ENCODE measurements around the gene ZDBF2. TPM values are rescaled to one million over a fixed set of nuclear protein-coding genes. Genes with fewer than 3 reads are reported as not detected.

ZDBF2 gene
- total RNA-seq, 1 experiment from 2014 or later: 31.8 TPM

- no peak overlapping the region for H2BK5ac ChIP-seq (ENCODE audit: insufficient read length, low read length)
- no peak overlapping the region for H3K4me2 ChIP-seq (ENCODE audit: insufficient read depth, insufficient read length, low read length)
- Mint-ChIP-seq H3K27me3 (ENCODE audit: low read depth) (no peaks in the 10 kb centered on the region), H3K9me3 (no peaks in the 10 kb centered on the region), H3K4me3 (no peak overlapping the region), H3K4me1 (peaks cover 4 to 5% of the 10 kb centered on the region in 2 experiments; a peak in 3 of 4 replicates), H3K27ac (no peak overlapping the region), H3K36me3 (ENCODE audit: insufficient read depth in 1 of 3, low read depth in 3 of 3) (no peaks in the 10 kb centered on the region)
- no peaks in the 10 kb centered on the region for H3K23me2 ChIP-seq (ENCODE audit: insufficient read length, low read depth, low read length, poor library complexity, severe bottlenecking)
- H2BK120ac ChIP-seq (ENCODE audit: low read depth, low read length, poor library complexity, severe bottlenecking): no peak overlapping the region
- H3K4me1 ChIP-seq (ENCODE audit: insufficient read depth, low read length): no peaks in the 10 kb centered on the region
- H2AK5ac ChIP-seq (ENCODE audit: insufficient read length, low read length): no peak overlapping the region
- no CpG with 5 or more reads among the region's 1 CpG for WGBS (ENCODE audit: extremely low coverage, insufficient read length, low lambda C conversion rate)
- H3K23ac ChIP-seq (ENCODE audit: insufficient read length, low read depth, low read length): no peak overlapping the region
- no peak overlapping the region for H3K4ac ChIP-seq (ENCODE audit: low read depth, low read length)
- H2BK15ac ChIP-seq (ENCODE audit: low read depth, low read length): no peak overlapping the region
- no peaks in the 10 kb centered on the region for H3K79me2 ChIP-seq (ENCODE audit: insufficient read depth, low read length)
- H2BK20ac ChIP-seq (ENCODE audit: low read depth, low read length, poor library complexity, severe bottlenecking): no peak overlapping the region
- H2AFZ ChIP-seq (ENCODE audit: low read length): no peak overlapping the region
- no peak overlapping the region for H3K9ac ChIP-seq (ENCODE audit: extremely low read depth, insufficient read length, low read length)
- H3K9me3 ChIP-seq (ENCODE audit: control insufficient read depth, low read depth, low read length): no peaks in the 10 kb centered on the region
- H3K79me1 ChIP-seq (ENCODE audit: insufficient read depth, low read depth, low read length, poor library complexity, severe bottlenecking): no peaks in the 10 kb centered on the region
- no peak overlapping the region for H3K18ac ChIP-seq (ENCODE audit: insufficient read length, low read depth, low read length)
- H3K14ac ChIP-seq (ENCODE audit: insufficient read depth, low read length): no peak overlapping the region
- no peak for DNase-seq
- TF ChIP-seq CTCF (conservative IDR thresholded peaks at IDR 0.05): no peak
- no peak overlapping the region for H4K8ac ChIP-seq (replicated peaks; ENCODE audit: insufficient read length, low read depth, low read length)
- H4K20me1 ChIP-seq (ENCODE audit: control insufficient read depth, insufficient read depth, insufficient read length): no peaks in the 10 kb centered on the region
- no peak overlapping the region for H4K5ac ChIP-seq (ENCODE audit: insufficient read length, low read depth, low read length)
- H4K91ac ChIP-seq (ENCODE audit: insufficient read length, low read depth, low read length): no peak overlapping the region
- H3T11ph ChIP-seq (ENCODE audit: low read length): no peak overlapping the region
- H3K56ac ChIP-seq (ENCODE audit: insufficient read length, low read depth, low read length): no peak overlapping the region
- no peaks in the 10 kb centered on the region for H3K27me3 ChIP-seq (ENCODE audit: insufficient read depth, low read length)
- H2BK12ac ChIP-seq (ENCODE audit: insufficient read length, low read depth, low read length): no peak overlapping the region
- H3K27ac ChIP-seq (ENCODE audit: insufficient read length, low read depth, low read length): no peak overlapping the region
These were observed 63.5 kb downstream of the ZDBF2 start for GRCh38 chr2:206337956-206338355.

All from H9 (cell line).